GM23338 (cell line): ENCODE results near the gene LMNTD2. TPM values are rescaled to one million over a fixed set of nuclear protein-coding genes. Genes with fewer than 3 reads are reported as not detected.

ENCODE experiments used
- ATAC-seq: fragments of 200-7000 bp; cut with Tn5 transposase; 3 replicates; pipeline ENCODE4 v1.9.1; 2020
- DNase-seq: peaks from one replicate; pipeline ENCODE4 v3.0.0-alpha.2; 2015; ENCODE audit warnings: low spot score
- H2AFZ ChIP-seq: fragments of 200-600 bp; sonication (generic); 2 replicates; pipeline ENCODE4 v1.8.0; 2016; ENCODE audit warnings: antibody characterized with exemption, mild to moderate bottlenecking, moderate library complexity
- H3F3A ChIP-seq: fragments of 200-600 bp; sonication (generic); replicated peaks from 2 replicates; pipeline ENCODE4 v1.8.0; 2017; ENCODE audit warnings: antibody characterized with exemption, mixed run types, low read depth
- H3K27ac ChIP-seq: fragments of 200-600 bp; sonication (generic); 2 replicates; pipeline ENCODE4 v1.6.1; 2016; ENCODE audit warnings: low read depth
- H3K27me3 ChIP-seq: fragments of 200-600 bp; sonication (generic); 2 replicates; pipeline ENCODE4 v1.8.0; 2016; ENCODE audit warnings: mild to moderate bottlenecking, mixed run types, moderate library complexity; ENCODE audit not compliant: insufficient read depth
- H3K36me3 ChIP-seq: fragments of 200-600 bp; sonication (generic); 2 replicates; pipeline ENCODE4 v1.8.0; 2016; ENCODE audit warnings: mild to moderate bottlenecking; ENCODE audit not compliant: insufficient read depth
- H3K4me1 ChIP-seq: fragments of 200-600 bp; sonication (generic); 2 replicates; pipeline ENCODE4 v1.8.0; 2016; ENCODE audit warnings: mild to moderate bottlenecking, moderate library complexity; ENCODE audit not compliant: insufficient read depth
- H3K4me2 ChIP-seq: fragments of 200-600 bp; sonication (generic); 2 replicates; pipeline ENCODE4 v1.7.1; 2017; ENCODE audit warnings: mixed run types
- H3K4me3 ChIP-seq: fragments of 200-600 bp; sonication (generic); 2 replicates; pipeline ENCODE4 v1.6.1; 2016; ENCODE audit warnings: mixed run types
- H3K79me2 ChIP-seq: fragments of 200-600 bp; sonication (generic); replicated peaks from 2 replicates; pipeline ENCODE4 v1.8.0; 2017; ENCODE audit warnings: mild to moderate bottlenecking; ENCODE audit not compliant: insufficient read depth
- H3K9me2 ChIP-seq: fragments of 200-600 bp; sonication (generic); 2 replicates; pipeline ENCODE4 v1.8.0; 2017; ENCODE audit not compliant: insufficient read depth
- H4K20me1 ChIP-seq: fragments of 200-600 bp; sonication (generic); replicated peaks from 2 replicates; pipeline ENCODE4 v1.8.0; 2017; ENCODE audit warnings: mild to moderate bottlenecking; ENCODE audit not compliant: insufficient read depth
- H3K27ac Mint-ChIP-seq: 2 replicates; pipeline ENCODE4 v1.8.0; 2020; ENCODE audit warnings: inconsistent platforms, mild to moderate bottlenecking, moderate library complexity, mixed read lengths
- H3K27me3 Mint-ChIP-seq: 3 replicates; pipeline ENCODE4 v1.8.0; 2022; ENCODE audit warnings: low read depth, mild to moderate bottlenecking, moderate library complexity, mixed read lengths, inconsistent platforms; ENCODE audit not compliant: insufficient read depth, poor library complexity
- H3K36me3 Mint-ChIP-seq: 3 replicates; pipeline ENCODE4 v1.8.0; 2021; ENCODE audit warnings: low read depth, mild to moderate bottlenecking, inconsistent platforms, moderate library complexity, mixed read lengths
- H3K4me1 Mint-ChIP-seq: 3 replicates; pipeline ENCODE4 v1.8.0; 2020; ENCODE audit warnings: mild to moderate bottlenecking, inconsistent platforms, mixed read lengths
- H3K4me3 Mint-ChIP-seq: 3 replicates; pipeline ENCODE4 v1.8.0; 2021; ENCODE audit warnings: moderate library complexity, mild to moderate bottlenecking, inconsistent platforms, mixed read lengths
- H3K9me3 Mint-ChIP-seq: 3 replicates; pipeline ENCODE4 v1.8.0; 2020; ENCODE audit warnings: moderate library complexity, mild to moderate bottlenecking, inconsistent platforms, mixed read lengths
- CREB1 ChIP-seq: fragments of 250-450 bp; sonication (Bioruptor Pico); IDR thresholded peaks from 2 replicates; pipeline ENCODE4 v1.5.0; 2020; ENCODE audit warnings: low read depth, mild to moderate bottlenecking, moderate library complexity
- CTCF ChIP-seq, 2 experiments: fragments of 200-600 bp in 1 of 2; sonication (generic) in 1 of 2; conservative IDR thresholded peaks; 2 replicates each; pipeline versions ENCODE4 v1.5.1 to v1.6.1; 2016 to 2017; ENCODE audit warnings: antibody characterized with exemption in 2 of 2, low read depth in 2 of 2, mild to moderate bottlenecking in 2 of 2, moderate library complexity in 1 of 2
- ETS1 ChIP-seq: IDR thresholded peaks from 2 replicates; pipeline ENCODE4 v1.6.1; 2016; ENCODE audit warnings: antibody characterized with exemption
- EZH2 ChIP-seq: fragments of 200-600 bp; sonication (generic); IDR thresholded peaks from one replicate; pipeline ENCODE4 v1.8.0; 2017; ENCODE audit warnings: antibody characterized with exemption, mild to moderate bottlenecking, low read depth; ENCODE audit not compliant: unreplicated experiment
- EZH2phosphoT487 ChIP-seq: fragments of 200-600 bp; sonication (generic); IDR thresholded peaks from one replicate; pipeline ENCODE4 v1.8.1; 2018; ENCODE audit warnings: antibody characterized with exemption; ENCODE audit not compliant: unreplicated experiment
- JUNB ChIP-seq: IDR thresholded peaks from one replicate; pipeline ENCODE4 v1.6.1; 2016; ENCODE audit warnings: antibody characterized with exemption; ENCODE audit not compliant: unreplicated experiment
- NANOG ChIP-seq: IDR thresholded peaks from 2 replicates; pipeline ENCODE4 v1.6.1; 2016; ENCODE audit warnings: antibody characterized with exemption, borderline replicate concordance
- POLR2AphosphoS5 ChIP-seq: IDR thresholded peaks from 2 replicates; pipeline ENCODE4 v1.6.1; 2016; ENCODE audit warnings: antibody characterized with exemption, low read depth
- REST ChIP-seq: IDR thresholded peaks from one replicate; pipeline ENCODE4 v1.6.1; 2018; ENCODE audit warnings: antibody characterized with exemption; ENCODE audit not compliant: unreplicated experiment
- STAT1 ChIP-seq: IDR thresholded peaks from one replicate; pipeline ENCODE4 v1.6.1; 2016; ENCODE audit warnings: antibody characterized with exemption; ENCODE audit not compliant: unreplicated experiment
- ZNF114 ChIP-seq: fragments of 250-450 bp; sonication (Bioruptor Pico); IDR thresholded peaks from 2 replicates; pipeline ENCODE4 v1.5.0; 2020; ENCODE audit warnings: mild to moderate bottlenecking, moderate library complexity
- ZNF331 ChIP-seq: fragments of 250-450 bp; sonication (Bioruptor Pico); IDR thresholded peaks from 2 replicates; pipeline ENCODE4 v1.5.0; 2020; ENCODE audit warnings: low read depth, mild to moderate bottlenecking, moderate library complexity
- ZNF462 ChIP-seq: fragments of 250-450 bp; sonication (Bioruptor Pico); IDR thresholded peaks from 2 replicates; pipeline ENCODE4 v1.5.0; 2020; ENCODE audit warnings: mild to moderate bottlenecking, moderate library complexity
- polyA plus RNA-seq: library from polyadenylated mRNA; unstranded; fragments of >200 nt; fragmentation: Nextera tagmentation; extraction: Ambion mirVana; gene quantifications from 2 replicates; pipeline ENCODE4 v1.2.1, GENCODE V29; 2016
- total RNA-seq: library from RNA; depleted of rRNA; stranded (reverse); fragments of >200 nt; shearing (Covaris generic); gene quantifications from 2 replicates; pipeline ENCODE4 v1.2.3, GENCODE V29; 2014

LMNTD2 gene
- total and polyA plus RNA-seq, 2 experiments from 2014 or later: 1.3 to 2.1 TPM

GRCh38 chr11:586376-587316, 26.1 kb upstream of the LMNTD2 start:
- Histone ChIP-seq H3K4me1 (no peaks in the 10 kb centered on the region), H3K36me3 (peaks cover 21% of the 10 kb centered on the region; the same call in 1 of the 2 replicates), H3K4me3 (no peak overlapping the region), H3K27me3 (no peaks in the 10 kb centered on the region), H3K79me2 (peaks cover 36% of the 10 kb centered on the region), H3F3A (peaks cover 13% of the 10 kb centered on the region), H3K9me2 (no peaks in the 10 kb centered on the region), H3K27ac (no peak overlapping the region), H3K4me2 (no peak overlapping the region), H2AFZ (no peak overlapping the region), H4K20me1 (peaks cover 13% of the 10 kb centered on the region)
- Mint-ChIP-seq H3K4me1 (no peaks in the 10 kb centered on the region; the same call in 2 of the 3 replicates), H3K4me3 (no peak overlapping the region), H3K9me3 (no peaks in the 10 kb centered on the region; the same call in 2 of the 3 replicates), H3K27ac (no peak overlapping the region), H3K36me3 (peaks cover 60% of the 10 kb centered on the region), H3K27me3 (peaks cover 13% of the 10 kb centered on the region)
- DNase-seq: no peak
- ATAC-seq: no peak
- TF ChIP-seq CTCF (conservative IDR thresholded peaks at IDR 0.05; ENCODE audit: low read depth in 2 of 2) (no peak), STAT1 (no peak), ZNF462 (CRISPR knock-in tag) (no peak), REST (no peak), POLR2AphosphoS5 (no peak), ETS1 (no peak), ZNF331 (no peak), EZH2 (no peak), NANOG (no peak), CREB1 (CRISPR knock-in tag) (no peak), JUNB (no peak), EZH2phosphoT487 (no peak), ZNF114 (no peak)
